MM.1S (cell line): ENCODE data around the gene ADGRL1.
"Not testable (repeated sequence)": the region's sequence is repeated elsewhere in the genome, so short reads cannot be mapped to it uniquely, and the experiment has no call there.

Source experiments
- EZH2 ChIP-seq: fragments of 300-600 bp; sonication (generic); optimal IDR thresholded peaks from 2 replicates; pipeline ENCODE3; 2017; ENCODE audit warnings: low read depth, mild to moderate bottlenecking, antibody characterized with exemption, low read length, mixed read lengths
- EZH2phosphoT487 ChIP-seq: fragments of 300-600 bp; sonication (generic); IDR thresholded peaks from 2 replicates; pipeline ENCODE4 v1.6.1; 2018; ENCODE audit warnings: antibody characterized with exemption, low read length
- TF ChIP-seq, protein P1 (sequence below): fragments of 300-600 bp; sonication (generic); IDR thresholded peaks from 2 replicates; pipeline ENCODE4 v1.5.1; 2016; ENCODE audit warnings: antibody characterized with exemption, low read length, mixed read lengths

DNA sequence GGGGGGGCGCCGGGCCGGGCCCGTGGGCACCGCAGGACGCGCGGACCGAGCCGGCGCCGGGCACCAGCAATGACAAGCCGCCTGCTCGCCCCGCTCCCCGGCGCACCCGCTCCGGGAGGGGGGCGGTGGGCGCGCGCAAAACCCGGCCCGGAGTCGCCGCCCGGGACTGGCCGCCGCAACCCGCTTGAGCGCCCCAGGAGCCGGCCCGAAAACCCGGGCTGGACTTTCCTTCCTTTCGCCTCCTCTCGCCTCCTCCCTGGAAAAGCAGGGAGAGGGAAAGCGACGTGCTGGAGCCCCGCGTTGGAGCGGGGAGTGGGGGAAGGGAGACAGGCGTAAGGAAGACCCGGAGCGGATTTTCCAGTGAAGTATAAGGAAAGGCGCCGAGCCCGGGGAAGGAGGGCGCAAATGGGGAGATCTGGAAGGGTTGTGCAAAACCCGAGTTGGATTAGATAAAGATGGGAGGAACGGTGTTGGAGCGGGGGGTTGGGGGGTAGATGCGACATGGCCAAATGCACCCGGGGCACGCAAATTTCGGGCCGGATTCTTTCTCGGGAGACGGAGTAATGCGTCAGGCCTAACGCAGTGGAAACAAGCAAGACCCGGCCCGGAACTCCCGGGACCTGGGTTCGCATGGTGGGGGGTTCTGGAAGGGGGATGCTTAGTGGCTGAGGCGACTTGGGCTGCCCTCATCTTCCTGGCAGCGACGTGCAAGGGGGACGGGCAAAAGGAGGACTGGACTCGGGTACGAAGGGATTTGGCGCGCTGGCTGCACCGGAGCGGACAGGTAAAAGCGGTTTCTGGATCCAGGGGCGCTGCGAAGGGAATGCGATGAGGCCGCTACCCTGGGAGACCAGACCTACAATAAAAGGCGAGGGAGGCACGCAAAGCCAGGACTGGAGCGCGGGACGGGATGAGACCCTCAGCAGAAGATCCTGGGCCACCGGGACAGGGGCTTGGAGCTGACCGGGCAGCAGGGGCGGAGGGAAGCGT lies 1.1 kb upstream of the ADGRL1 start:
- TF ChIP-seq, protein P1, sequence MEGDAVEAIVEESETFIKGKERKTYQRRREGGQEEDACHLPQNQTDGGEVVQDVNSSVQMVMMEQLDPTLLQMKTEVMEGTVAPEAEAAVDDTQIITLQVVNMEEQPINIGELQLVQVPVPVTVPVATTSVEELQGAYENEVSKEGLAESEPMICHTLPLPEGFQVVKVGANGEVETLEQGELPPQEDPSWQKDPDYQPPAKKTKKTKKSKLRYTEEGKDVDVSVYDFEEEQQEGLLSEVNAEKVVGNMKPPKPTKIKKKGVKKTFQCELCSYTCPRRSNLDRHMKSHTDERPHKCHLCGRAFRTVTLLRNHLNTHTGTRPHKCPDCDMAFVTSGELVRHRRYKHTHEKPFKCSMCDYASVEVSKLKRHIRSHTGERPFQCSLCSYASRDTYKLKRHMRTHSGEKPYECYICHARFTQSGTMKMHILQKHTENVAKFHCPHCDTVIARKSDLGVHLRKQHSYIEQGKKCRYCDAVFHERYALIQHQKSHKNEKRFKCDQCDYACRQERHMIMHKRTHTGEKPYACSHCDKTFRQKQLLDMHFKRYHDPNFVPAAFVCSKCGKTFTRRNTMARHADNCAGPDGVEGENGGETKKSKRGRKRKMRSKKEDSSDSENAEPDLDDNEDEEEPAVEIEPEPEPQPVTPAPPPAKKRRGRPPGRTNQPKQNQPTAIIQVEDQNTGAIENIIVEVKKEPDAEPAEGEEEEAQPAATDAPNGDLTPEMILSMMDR, result not testable (repeated sequence)
- not testable (repeated sequence) for TF ChIP-seq EZH2phosphoT487, EZH2
